ENCODE measurements around the gene ZMIZ1.

- TF ChIP-seq, protein P1, sequence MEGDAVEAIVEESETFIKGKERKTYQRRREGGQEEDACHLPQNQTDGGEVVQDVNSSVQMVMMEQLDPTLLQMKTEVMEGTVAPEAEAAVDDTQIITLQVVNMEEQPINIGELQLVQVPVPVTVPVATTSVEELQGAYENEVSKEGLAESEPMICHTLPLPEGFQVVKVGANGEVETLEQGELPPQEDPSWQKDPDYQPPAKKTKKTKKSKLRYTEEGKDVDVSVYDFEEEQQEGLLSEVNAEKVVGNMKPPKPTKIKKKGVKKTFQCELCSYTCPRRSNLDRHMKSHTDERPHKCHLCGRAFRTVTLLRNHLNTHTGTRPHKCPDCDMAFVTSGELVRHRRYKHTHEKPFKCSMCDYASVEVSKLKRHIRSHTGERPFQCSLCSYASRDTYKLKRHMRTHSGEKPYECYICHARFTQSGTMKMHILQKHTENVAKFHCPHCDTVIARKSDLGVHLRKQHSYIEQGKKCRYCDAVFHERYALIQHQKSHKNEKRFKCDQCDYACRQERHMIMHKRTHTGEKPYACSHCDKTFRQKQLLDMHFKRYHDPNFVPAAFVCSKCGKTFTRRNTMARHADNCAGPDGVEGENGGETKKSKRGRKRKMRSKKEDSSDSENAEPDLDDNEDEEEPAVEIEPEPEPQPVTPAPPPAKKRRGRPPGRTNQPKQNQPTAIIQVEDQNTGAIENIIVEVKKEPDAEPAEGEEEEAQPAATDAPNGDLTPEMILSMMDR (conservative IDR thresholded peaks at IDR 0.05; ENCODE audit: low read depth in 2 of 2): no peak
- TF ChIP-seq POLR2AphosphoS5 (IDR thresholded peaks at IDR 0.05; ENCODE audit: low read depth) (no peak), JUNB (IDR thresholded peaks at IDR 0.05; ENCODE audit: unreplicated experiment) (no peak), ZNF114 (CRISPR knock-in tag; IDR thresholded peaks at IDR 0.05) (no peak), ZNF462 (CRISPR knock-in tag; IDR thresholded peaks at IDR 0.05) (no peak), EZH2 (IDR thresholded peaks at IDR 0.05; ENCODE audit: low read depth, unreplicated experiment) (no peak), EZH2phosphoT487 (IDR thresholded peaks at IDR 0.05; ENCODE audit: unreplicated experiment) (no peak), CREB1 (CRISPR knock-in tag; IDR thresholded peaks at IDR 0.05; ENCODE audit: low read depth) (no peak)
- TF ChIP-seq, protein P2, sequence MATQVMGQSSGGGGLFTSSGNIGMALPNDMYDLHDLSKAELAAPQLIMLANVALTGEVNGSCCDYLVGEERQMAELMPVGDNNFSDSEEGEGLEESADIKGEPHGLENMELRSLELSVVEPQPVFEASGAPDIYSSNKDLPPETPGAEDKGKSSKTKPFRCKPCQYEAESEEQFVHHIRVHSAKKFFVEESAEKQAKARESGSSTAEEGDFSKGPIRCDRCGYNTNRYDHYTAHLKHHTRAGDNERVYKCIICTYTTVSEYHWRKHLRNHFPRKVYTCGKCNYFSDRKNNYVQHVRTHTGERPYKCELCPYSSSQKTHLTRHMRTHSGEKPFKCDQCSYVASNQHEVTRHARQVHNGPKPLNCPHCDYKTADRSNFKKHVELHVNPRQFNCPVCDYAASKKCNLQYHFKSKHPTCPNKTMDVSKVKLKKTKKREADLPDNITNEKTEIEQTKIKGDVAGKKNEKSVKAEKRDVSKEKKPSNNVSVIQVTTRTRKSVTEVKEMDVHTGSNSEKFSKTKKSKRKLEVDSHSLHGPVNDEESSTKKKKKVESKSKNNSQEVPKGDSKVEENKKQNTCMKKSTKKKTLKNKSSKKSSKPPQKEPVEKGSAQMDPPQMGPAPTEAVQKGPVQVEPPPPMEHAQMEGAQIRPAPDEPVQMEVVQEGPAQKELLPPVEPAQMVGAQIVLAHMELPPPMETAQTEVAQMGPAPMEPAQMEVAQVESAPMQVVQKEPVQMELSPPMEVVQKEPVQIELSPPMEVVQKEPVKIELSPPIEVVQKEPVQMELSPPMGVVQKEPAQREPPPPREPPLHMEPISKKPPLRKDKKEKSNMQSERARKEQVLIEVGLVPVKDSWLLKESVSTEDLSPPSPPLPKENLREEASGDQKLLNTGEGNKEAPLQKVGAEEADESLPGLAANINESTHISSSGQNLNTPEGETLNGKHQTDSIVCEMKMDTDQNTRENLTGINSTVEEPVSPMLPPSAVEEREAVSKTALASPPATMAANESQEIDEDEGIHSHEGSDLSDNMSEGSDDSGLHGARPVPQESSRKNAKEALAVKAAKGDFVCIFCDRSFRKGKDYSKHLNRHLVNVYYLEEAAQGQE (IDR thresholded peaks at IDR 0.05; ENCODE audit: unreplicated experiment): no peak
Observed at GRCh38 chr10:79315602-79315920, 246.8 kb downstream of the ZMIZ1 start.

All from GM23338 (cell line).